HEK293 (cell line): ENCODE results near the gene SWAP70.

Experiments
- CTCF ChIA-PET: fragments of 350-600 bp; formaldehyde crosslinking; extraction: SDS; loops from one replicate; lab custom pipeline; 2021; ENCODE audit warnings: antibody characterized with exemption; lab: Yijun Ruan, JAX
- POLR2A ChIA-PET: fragments of 300-600 bp; formaldehyde crosslinking; extraction: SDS; loops from one replicate; lab custom pipeline; 2020; ENCODE audit warnings: antibody characterized with exemption, inconsistent platforms; lab: Yijun Ruan, JAX
- H3K27ac ChIP-seq: fragments of 200-500 bp; sonication (Bioruptor generic); 2 replicates; pipeline ENCODE4 v1.5.1; 2014; ENCODE audit warnings: low read depth, low read length, control low read depth, inconsistent platforms; ENCODE audit errors: extremely low read depth
- H3K36me3 ChIP-seq, 2 experiments: fragments of 200-500 bp in 1 of 2; sonication (Bioruptor generic) in 1 of 2; 1 replicate in 1 of 2; 2 replicates in 1 of 2; pipeline ENCODE4 v1.5.1; 2014 to 2017; ENCODE audit warnings: inconsistent platforms in 2 of 2, low read length in 2 of 2; ENCODE audit not compliant: control insufficient read depth in 2 of 2, insufficient read depth in 1 of 2
- H3K4me1 ChIP-seq: fragments of 200-500 bp; sonication (Bioruptor generic); 2 replicates; pipeline ENCODE4 v1.5.1; 2014; ENCODE audit warnings: mild to moderate bottlenecking, low read length, inconsistent platforms; ENCODE audit not compliant: control insufficient read depth, insufficient read depth
- H3K4me3 ChIP-seq: 2 replicates; pipeline ENCODE4 v1.5.1; 2011; ENCODE audit warnings: low read depth, mild to moderate bottlenecking, control low read depth, low read length, moderate library complexity
- H3K9me3 ChIP-seq: fragments of 200-500 bp; sonication (Bioruptor generic); 2 replicates; pipeline ENCODE4 v1.5.1; 2014; ENCODE audit warnings: low read depth, low read length, inconsistent platforms; ENCODE audit not compliant: control insufficient read depth, insufficient read depth
- BCL6B ChIP-seq: fragments of 450-650 bp; formaldehyde crosslinking; IDR thresholded peaks from 2 replicates; pipeline ENCODE4 v1.5.1; 2017; ENCODE audit warnings: missing biosample characterization, missing genetic modification characterization
- RBAK ChIP-seq: fragments of 450-650 bp; formaldehyde crosslinking; IDR thresholded peaks from 2 replicates; pipeline ENCODE4 v1.5.1; 2016; ENCODE audit warnings: missing biosample characterization, missing genetic modification characterization
- ZFHX2 ChIP-seq: fragments of 450-650 bp; formaldehyde crosslinking; conservative IDR thresholded peaks from 2 replicates; pipeline ENCODE4 v1.5.1; 2016; ENCODE audit warnings: missing biosample characterization, missing genetic modification characterization
- ZNF10 ChIP-seq: fragments of 450-650 bp; formaldehyde crosslinking; IDR thresholded peaks from 2 replicates; pipeline ENCODE4 v1.5.1; 2017; ENCODE audit warnings: missing biosample characterization, missing genetic modification characterization
- ZNF266 ChIP-seq: fragments of 450-650 bp; formaldehyde crosslinking; IDR thresholded peaks from 2 replicates; pipeline ENCODE4 v1.5.1; 2016; ENCODE audit warnings: missing biosample characterization, missing genetic modification characterization, low read depth
- ZNF292 ChIP-seq: fragments of 450-650 bp; formaldehyde crosslinking; IDR thresholded peaks from 2 replicates; pipeline ENCODE4 v1.5.1; 2016; ENCODE audit warnings: low read depth, missing biosample characterization, missing genetic modification characterization, borderline replicate concordance
- ZNF335 ChIP-seq: fragments of 450-650 bp; formaldehyde crosslinking; conservative IDR thresholded peaks from 2 replicates; pipeline ENCODE4 v1.5.1; 2016; ENCODE audit warnings: missing biosample characterization, missing genetic modification characterization
- ZNF521 ChIP-seq: fragments of 450-650 bp; formaldehyde crosslinking; IDR thresholded peaks from 2 replicates; pipeline ENCODE4 v1.5.1; 2017; ENCODE audit warnings: missing biosample characterization, mild to moderate bottlenecking, missing genetic modification characterization
- ZNF561 ChIP-seq: fragments of 450-650 bp; IDR thresholded peaks from 2 replicates; pipeline ENCODE4 v1.5.1; 2018; ENCODE audit warnings: missing biosample characterization, missing genetic modification characterization, borderline replicate concordance
- ZNF626 ChIP-seq: fragments of 450-650 bp; sonication (Bioruptor Pico); formaldehyde crosslinking; IDR thresholded peaks from 2 replicates; pipeline ENCODE4 v1.5.1; 2018; ENCODE audit warnings: missing biosample characterization, missing genetic modification characterization, inconsistent platforms
- ZNF629 ChIP-seq: fragments of 450-650 bp; formaldehyde crosslinking; IDR thresholded peaks from 2 replicates; pipeline ENCODE4 v1.5.1; 2017; ENCODE audit warnings: missing biosample characterization, missing genetic modification characterization
- ZNF660 ChIP-seq: fragments of 450-650 bp; IDR thresholded peaks from 2 replicates; pipeline ENCODE4 v1.5.1; 2018; ENCODE audit warnings: missing biosample characterization, mild to moderate bottlenecking, missing genetic modification characterization
- TF ChIP-seq, protein P1 (sequence below): fragments of 450-650 bp; formaldehyde crosslinking; IDR thresholded peaks from 2 replicates; pipeline ENCODE4 v1.5.1; 2016; ENCODE audit warnings: missing biosample characterization, missing genetic modification characterization
- TF ChIP-seq, protein P2 (sequence below): fragments of 450-650 bp; formaldehyde crosslinking; IDR thresholded peaks from 2 replicates; pipeline ENCODE4 v1.5.1; 2017; ENCODE audit warnings: missing biosample characterization, missing genetic modification characterization
- TF ChIP-seq, protein P3 (sequence below): fragments of 450-650 bp; formaldehyde crosslinking; IDR thresholded peaks from 2 replicates; pipeline ENCODE4 v1.5.1; 2016; ENCODE audit warnings: missing biosample characterization, missing genetic modification characterization
- TF ChIP-seq, protein P4 (sequence below): fragments of 450-650 bp; IDR thresholded peaks from 2 replicates; pipeline ENCODE4 v1.5.1; 2018; ENCODE audit warnings: missing biosample characterization, missing genetic modification characterization

SWAP70 gene

DNA sequence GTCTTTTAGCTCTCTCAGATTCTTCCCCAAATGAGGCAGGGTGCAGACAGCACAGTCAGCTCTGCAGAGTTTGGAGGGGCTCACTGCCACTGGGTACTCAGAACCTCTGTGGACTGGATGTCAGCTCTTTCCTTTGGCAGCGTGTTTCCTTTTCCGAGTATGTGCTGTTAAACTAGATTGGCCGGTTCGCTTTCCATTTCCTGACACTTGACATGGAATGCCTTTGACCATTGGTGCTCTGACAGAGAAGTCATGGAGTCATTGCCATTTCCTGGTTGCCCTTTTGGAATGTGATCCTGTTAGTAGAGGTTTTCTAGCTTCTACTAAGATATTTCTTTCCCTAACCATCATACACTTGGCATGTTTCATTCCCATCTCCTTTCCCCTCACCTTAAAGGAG lies 86.7 kb downstream of the SWAP70 start:
- Histone ChIP-seq H3K4me3 (no peak overlapping the region), H3K9me3 (no peaks in the 10 kb centered on the region), H3K4me1 (no peaks in the 10 kb centered on the region), H3K36me3 (peaks cover 0 to 25% of the 10 kb centered on the region in 2 experiments; a peak in 1 of 3 replicates), H3K27ac (no peak overlapping the region)
- POLR2A ChIA-PET: no interaction called here
- CTCF ChIA-PET: interaction anchor here (0.7 to 2.3 kb wide), 6 partner anchors 8 to 557 kb away, joined by 3 to 14 read pairs (median 6); no protein-coding TSS in a partner anchor
- TF ChIP-seq, protein P1, sequence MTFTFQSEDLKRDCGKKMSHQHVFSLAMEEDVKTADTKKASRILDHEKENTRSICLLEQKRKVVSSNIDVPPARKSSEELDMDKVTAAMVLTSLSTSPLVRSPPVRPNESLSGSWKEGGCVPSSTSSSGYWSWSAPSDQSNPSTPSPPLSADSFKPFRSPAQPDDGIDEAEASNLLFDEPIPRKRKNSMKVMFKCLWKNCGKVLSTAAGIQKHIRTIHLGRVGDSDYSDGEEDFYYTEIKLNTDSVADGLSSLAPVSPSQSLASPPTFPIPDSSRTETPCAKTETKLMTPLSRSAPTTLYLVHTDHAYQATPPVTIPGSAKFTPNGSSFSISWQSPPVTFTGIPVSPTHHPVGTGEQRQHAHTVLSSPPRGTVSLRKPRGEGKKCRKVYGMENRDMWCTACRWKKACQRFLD: no peak
- TF ChIP-seq, protein P2, sequence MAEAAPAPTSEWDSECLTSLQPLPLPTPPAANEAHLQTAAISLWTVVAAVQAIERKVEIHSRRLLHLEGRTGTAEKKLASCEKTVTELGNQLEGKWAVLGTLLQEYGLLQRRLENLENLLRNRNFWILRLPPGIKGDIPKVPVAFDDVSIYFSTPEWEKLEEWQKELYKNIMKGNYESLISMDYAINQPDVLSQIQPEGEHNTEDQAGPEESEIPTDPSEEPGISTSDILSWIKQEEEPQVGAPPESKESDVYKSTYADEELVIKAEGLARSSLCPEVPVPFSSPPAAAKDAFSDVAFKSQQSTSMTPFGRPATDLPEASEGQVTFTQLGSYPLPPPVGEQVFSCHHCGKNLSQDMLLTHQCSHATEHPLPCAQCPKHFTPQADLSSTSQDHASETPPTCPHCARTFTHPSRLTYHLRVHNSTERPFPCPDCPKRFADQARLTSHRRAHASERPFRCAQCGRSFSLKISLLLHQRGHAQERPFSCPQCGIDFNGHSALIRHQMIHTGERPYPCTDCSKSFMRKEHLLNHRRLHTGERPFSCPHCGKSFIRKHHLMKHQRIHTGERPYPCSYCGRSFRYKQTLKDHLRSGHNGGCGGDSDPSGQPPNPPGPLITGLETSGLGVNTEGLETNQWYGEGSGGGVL (tag by site-specific recombination): no peak
- no peak for TF ChIP-seq ZNF629
- TF ChIP-seq ZNF521 (tag by site-specific recombination): no peak

DNA sequence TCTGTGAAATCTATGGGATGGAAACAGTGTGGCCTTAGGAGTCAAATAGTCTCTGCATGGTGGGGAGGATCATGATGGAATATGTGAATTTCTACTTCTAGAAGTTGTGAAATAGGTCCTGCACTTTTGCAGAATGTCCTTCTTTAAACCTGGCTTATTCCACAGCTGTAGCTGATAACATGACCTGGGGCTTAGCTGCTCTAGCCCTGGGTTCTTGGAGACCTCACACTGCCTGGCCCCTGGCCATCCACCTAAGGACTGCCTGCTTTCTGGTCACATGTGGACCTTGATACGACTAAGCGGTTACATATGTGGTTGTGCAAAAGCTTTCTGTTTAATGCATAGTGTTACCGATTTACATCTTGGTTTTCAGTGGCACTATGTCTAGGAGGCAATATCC lies 88.2 kb downstream of the SWAP70 start:
- POLR2A ChIA-PET: no interaction called here
- Histone ChIP-seq H3K4me3 (no peak overlapping the region), H3K9me3 (no peaks in the 10 kb centered on the region), H3K27ac (no peak overlapping the region), H3K4me1 (no peaks in the 10 kb centered on the region), H3K36me3 (peaks cover 0 to 22% of the 10 kb centered on the region in 2 experiments; a peak in 1 of 3 replicates)
- CTCF ChIA-PET: interaction anchor here (1.2 kb wide), 1 partner anchor 145 kb away, joined by 3 read pairs; no protein-coding TSS in a partner anchor
- TF ChIP-seq, protein P3, sequence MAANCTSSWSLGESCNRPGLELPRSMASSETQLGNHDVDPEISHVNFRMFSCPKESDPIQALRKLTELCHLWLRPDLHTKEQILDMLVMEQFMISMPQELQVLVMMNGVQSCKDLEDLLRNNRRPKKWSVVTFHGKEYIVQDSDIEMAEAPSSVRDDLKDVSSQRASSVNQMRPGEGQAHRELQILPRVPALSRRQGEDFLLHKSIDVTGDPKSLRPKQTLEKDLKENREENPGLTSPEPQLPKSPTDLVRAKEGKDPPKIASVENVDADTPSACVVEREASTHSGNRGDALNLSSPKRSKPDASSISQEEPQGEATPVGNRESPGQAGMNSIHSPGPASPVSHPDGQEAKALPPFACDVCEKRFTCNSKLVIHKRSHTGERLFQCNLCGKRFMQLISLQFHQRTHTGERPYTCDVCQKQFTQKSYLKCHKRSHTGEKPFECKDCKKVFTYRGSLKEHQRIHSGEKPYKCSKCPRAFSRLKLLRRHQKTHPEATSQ (tag by site-specific recombination): no peak
- TF ChIP-seq ZFHX2 (tag by site-specific recombination) (no peak), BCL6B (no peak), ZNF626 (tag by site-specific recombination) (no peak), ZNF292 (no peak), ZNF10 (no peak), RBAK (tag by site-specific recombination) (no peak), ZNF335 (no peak), ZNF660 (no peak), ZNF561 (tag by site-specific recombination) (no peak), ZNF266 (no peak)
- TF ChIP-seq, protein P4, sequence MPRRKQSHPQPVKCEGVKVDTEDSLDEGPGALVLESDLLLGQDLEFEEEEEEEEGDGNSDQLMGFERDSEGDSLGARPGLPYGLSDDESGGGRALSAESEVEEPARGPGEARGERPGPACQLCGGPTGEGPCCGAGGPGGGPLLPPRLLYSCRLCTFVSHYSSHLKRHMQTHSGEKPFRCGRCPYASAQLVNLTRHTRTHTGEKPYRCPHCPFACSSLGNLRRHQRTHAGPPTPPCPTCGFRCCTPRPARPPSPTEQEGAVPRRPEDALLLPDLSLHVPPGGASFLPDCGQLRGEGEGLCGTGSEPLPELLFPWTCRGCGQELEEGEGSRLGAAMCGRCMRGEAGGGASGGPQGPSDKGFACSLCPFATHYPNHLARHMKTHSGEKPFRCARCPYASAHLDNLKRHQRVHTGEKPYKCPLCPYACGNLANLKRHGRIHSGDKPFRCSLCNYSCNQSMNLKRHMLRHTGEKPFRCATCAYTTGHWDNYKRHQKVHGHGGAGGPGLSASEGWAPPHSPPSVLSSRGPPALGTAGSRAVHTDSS (tag by site-specific recombination): no peak
- TF ChIP-seq, protein P2 (tag by site-specific recombination): no peak
